Measurements from ENCODE around the gene TOX4. TPM values are rescaled to one million over a fixed set of nuclear protein-coding genes. Genes with fewer than 3 reads are reported as not detected.

TOX4 gene
- total and polyA plus RNA-seq, 9 of the 15 experiments (the other 6 are each of a cell fraction or from before 2014, with no cell fraction given), result 9.9 to 76.5 (median 41.0) TPM

DNA sequence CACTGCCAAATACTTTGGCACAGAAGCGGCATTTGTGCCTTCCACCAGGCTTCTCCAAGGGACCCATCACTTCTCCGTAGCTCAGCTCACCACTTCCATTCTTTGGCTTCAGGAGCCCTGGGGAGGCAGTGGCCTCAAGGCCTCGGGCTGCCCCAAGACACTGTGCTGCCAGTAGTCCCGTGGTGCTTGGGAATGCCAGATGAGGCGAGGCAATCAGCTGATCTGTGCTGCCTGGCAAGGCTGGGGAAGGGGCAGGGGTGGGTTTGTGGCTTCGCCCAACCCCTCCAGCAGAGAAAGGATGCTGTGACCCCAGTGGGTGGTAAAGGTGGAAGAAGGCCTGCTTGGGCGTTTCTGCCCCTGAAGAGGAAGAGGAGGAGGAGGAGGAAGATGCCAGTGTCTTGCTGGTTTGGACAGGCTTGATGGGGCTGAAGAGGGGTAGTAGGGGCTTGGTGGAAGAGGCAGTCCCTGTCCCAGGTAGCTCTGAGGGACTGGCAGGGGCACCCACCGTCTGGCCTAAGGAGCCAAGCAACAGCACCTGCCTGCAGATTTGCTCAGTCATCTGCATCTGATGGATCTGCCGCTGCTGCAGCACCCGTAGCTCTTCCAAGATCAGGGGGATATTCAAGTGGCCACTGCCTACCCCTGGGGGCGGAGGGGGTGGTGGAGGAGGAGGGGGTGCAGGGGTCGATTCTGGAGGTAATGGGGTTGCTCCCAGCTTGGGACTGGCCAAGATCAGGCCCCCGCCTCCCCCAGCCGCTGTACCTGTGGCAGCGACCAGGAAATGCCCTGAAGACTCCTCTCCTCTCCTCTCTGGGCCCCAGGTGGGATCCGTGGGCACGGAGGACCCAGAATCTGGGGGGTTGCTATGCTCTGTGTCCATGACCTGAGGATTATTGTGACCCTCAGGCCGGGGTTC lies 47.8 kb downstream of the TOX4 start (continued):
- TF ChIP-seq, protein P1, sequence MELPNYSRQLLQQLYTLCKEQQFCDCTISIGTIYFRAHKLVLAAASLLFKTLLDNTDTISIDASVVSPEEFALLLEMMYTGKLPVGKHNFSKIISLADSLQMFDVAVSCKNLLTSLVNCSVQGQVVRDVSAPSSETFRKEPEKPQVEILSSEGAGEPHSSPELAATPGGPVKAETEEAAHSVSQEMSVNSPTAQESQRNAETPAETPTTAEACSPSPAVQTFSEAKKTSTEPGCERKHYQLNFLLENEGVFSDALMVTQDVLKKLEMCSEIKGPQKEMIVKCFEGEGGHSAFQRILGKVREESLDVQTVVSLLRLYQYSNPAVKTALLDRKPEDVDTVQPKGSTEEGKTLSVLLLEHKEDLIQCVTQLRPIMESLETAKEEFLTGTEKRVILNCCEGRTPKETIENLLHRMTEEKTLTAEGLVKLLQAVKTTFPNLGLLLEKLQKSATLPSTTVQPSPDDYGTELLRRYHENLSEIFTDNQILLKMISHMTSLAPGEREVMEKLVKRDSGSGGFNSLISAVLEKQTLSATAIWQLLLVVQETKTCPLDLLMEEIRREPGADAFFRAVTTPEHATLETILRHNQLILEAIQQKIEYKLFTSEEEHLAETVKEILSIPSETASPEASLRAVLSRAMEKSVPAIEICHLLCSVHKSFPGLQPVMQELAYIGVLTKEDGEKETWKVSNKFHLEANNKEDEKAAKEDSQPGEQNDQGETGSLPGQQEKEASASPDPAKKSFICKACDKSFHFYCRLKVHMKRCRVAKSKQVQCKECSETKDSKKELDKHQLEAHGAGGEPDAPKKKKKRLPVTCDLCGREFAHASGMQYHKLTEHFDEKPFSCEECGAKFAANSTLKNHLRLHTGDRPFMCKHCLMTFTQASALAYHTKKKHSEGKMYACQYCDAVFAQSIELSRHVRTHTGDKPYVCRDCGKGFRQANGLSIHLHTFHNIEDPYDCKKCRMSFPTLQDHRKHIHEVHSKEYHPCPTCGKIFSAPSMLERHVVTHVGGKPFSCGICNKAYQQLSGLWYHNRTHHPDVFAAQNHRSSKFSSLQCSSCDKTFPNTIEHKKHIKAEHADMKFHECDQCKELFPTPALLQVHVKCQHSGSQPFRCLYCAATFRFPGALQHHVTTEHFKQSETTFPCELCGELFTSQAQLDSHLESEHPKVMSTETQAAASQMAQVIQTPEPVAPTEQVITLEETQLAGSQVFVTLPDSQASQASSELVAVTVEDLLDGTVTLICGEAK (IDR thresholded peaks at IDR 0.05), result no peak
- TF ChIP-seq, protein P1 (CRISPR knock-in tag; IDR thresholded peaks at IDR 0.05), result no peak
- TF ChIP-seq DMBX1 (CRISPR knock-in tag; IDR thresholded peaks at IDR 0.05; ENCODE audit: borderline replicate concordance) (no peak), TSHZ1 (CRISPR knock-in tag; IDR thresholded peaks at IDR 0.05) (no peak), FOXA1 (IDR thresholded peaks at IDR 0.05; ENCODE audit: borderline replicate concordance) (no peak), NR2F6 (CRISPR knock-in tag; IDR thresholded peaks at IDR 0.05) (no peak), EP300 (IDR thresholded peaks at IDR 0.05; ENCODE audit: low read length) (no peak)
- TF ChIP-seq, protein P2, sequence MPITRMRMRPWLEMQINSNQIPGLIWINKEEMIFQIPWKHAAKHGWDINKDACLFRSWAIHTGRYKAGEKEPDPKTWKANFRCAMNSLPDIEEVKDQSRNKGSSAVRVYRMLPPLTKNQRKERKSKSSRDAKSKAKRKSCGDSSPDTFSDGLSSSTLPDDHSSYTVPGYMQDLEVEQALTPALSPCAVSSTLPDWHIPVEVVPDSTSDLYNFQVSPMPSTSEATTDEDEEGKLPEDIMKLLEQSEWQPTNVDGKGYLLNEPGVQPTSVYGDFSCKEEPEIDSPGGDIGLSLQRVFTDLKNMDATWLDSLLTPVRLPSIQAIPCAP (CRISPR knock-in tag; IDR thresholded peaks at IDR 0.05; ENCODE audit: borderline replicate concordance), result no peak
